Activated CD8-positive, alpha-beta T cell treated with anti-CD3 and anti-CD28 coated beads for 36 hours (primary cell): ENCODE measurements around the gene EXOC7. TPM values are rescaled to one million over a fixed set of nuclear protein-coding genes. Genes with fewer than 3 reads are reported as not detected.
"Not testable (repeated sequence)": the region's sequence is repeated elsewhere in the genome, so short reads cannot be mapped to it uniquely, and the experiment has no call there.

Experiments used
- ATAC-seq: fragments of 200-7000 bp; cut with Tn5 transposase; one replicate; pipeline ENCODE4 v1.10.0; 2021; ENCODE audit warnings: mild to moderate bottlenecking, moderate library complexity
- CTCF ChIA-PET: fragments of 350-600 bp; sonication (Branson Sonifier 250); formaldehyde crosslinking; loops from one replicate; lab custom pipeline; 2021; ENCODE audit warnings: antibody characterized with exemption; lab: Charles Lee
- POLR2A ChIA-PET: fragments of 350-600 bp; sonication (Branson Sonifier 250); formaldehyde crosslinking; loops from one replicate; lab custom pipeline; 2021; ENCODE audit warnings: antibody characterized with exemption; lab: Charles Lee
- DNase-seq: peaks from one replicate; pipeline ENCODE4 v3.0.0-alpha.2; 2020
- H3K27ac Mint-ChIP-seq: one replicate; pipeline ENCODE4 v1.8.0; 2021; ENCODE audit warnings: mild to moderate bottlenecking, mixed read lengths
- H3K27me3 Mint-ChIP-seq: one replicate; pipeline ENCODE4 v1.8.0; 2021; ENCODE audit warnings: mixed read lengths
- H3K36me3 Mint-ChIP-seq: one replicate; pipeline ENCODE4 v1.8.0; 2021; ENCODE audit warnings: low read depth, mixed read lengths
- H3K4me1 Mint-ChIP-seq: one replicate; pipeline ENCODE4 v1.8.0; 2021; ENCODE audit warnings: low read depth, mixed read lengths
- H3K4me3 Mint-ChIP-seq: one replicate; pipeline ENCODE4 v1.8.0; 2021; ENCODE audit warnings: mild to moderate bottlenecking, moderate library complexity, mixed read lengths
- H3K9me3 Mint-ChIP-seq: one replicate; pipeline ENCODE4 v1.8.0; 2021; ENCODE audit warnings: mixed read lengths
- intact Hi-C: fragments of 100-400 bp; cut with micrococcal nuclease; formaldehyde crosslinking; loops from one replicate; pipeline ENCODE4 v1.10.0; 2022
- total RNA-seq, 2 experiments: library from RNA; stranded (reverse); gene quantifications; one replicate each; pipeline ENCODE4 v1.2.3, GENCODE V29; 2021
- TF ChIP-seq, protein P1 (sequence below): fragments of 200-600 bp; IDR thresholded peaks from one replicate; pipeline ENCODE4 v1.8.0; 2022; ENCODE audit warnings: antibody characterized with exemption, mild to moderate bottlenecking

The EXOC7 gene
- total RNA-seq, 2 experiments from 2014 or later, result 53.5 to 64.9 TPM

- DNase-seq (peak; percentile 44), ATAC-seq (peak; percentile 67)
- Mint-ChIP-seq H3K27me3 (peaks cover 24% of the 10 kb centered on the region), H3K4me1 (peaks cover 39% of the 10 kb centered on the region), H3K4me3 (peak overlapping the region; percentile 92), H3K27ac (peak overlapping the region; percentile 99), H3K36me3 (peaks cover 20% of the 10 kb centered on the region), H3K9me3 (no peaks in the 10 kb centered on the region)
- TF ChIP-seq, protein P1, sequence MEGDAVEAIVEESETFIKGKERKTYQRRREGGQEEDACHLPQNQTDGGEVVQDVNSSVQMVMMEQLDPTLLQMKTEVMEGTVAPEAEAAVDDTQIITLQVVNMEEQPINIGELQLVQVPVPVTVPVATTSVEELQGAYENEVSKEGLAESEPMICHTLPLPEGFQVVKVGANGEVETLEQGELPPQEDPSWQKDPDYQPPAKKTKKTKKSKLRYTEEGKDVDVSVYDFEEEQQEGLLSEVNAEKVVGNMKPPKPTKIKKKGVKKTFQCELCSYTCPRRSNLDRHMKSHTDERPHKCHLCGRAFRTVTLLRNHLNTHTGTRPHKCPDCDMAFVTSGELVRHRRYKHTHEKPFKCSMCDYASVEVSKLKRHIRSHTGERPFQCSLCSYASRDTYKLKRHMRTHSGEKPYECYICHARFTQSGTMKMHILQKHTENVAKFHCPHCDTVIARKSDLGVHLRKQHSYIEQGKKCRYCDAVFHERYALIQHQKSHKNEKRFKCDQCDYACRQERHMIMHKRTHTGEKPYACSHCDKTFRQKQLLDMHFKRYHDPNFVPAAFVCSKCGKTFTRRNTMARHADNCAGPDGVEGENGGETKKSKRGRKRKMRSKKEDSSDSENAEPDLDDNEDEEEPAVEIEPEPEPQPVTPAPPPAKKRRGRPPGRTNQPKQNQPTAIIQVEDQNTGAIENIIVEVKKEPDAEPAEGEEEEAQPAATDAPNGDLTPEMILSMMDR, result no peak
- CTCF ChIA-PET, result interaction anchor here (0.9 to 1.4 kb wide), 4 partner anchors 38 to 197 kb away, joined by 3 to 10 read pairs (median 4); no protein-coding TSS in a partner anchor
- POLR2A ChIA-PET, result interaction anchor here (0.8 to 2.1 kb wide), 14 partner anchors 8 to 428 kb away, joined by 3 to 10 read pairs (median 3); partner anchors contain the start of gene EXOC7
- intact Hi-C loops, result no loop called here
These were observed 31.9 kb downstream of the EXOC7 start for GRCh38 chr17:76071531-76072147.

DNA sequence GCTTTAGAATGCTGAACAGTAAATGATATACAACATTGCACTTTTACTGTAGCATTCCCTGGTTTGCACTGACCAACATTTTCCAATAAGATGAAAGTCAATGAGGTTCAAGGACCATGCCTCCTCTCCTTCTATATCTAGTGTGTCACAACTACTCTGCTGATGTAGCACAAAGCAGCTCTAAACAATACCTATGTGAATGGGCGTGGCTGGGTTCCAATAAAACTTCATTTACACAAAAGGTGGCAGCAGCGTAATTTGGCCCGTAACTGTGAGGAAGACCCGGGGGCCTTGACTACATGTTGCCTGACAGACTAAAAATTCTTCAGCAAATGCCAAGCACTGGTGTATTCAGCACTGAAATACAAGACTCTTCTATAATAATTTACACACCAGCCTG, 37.8 kb downstream of the EXOC7 start:
- intact Hi-C loops, result no loop called here
- Mint-ChIP-seq H3K27ac (peak overlapping the region; percentile 66), H3K4me3 (no peak overlapping the region)

GRCh38 chr17:76063875-76064546, 39.6 kb downstream of the EXOC7 start:
- Mint-ChIP-seq H3K27me3 (no peaks in the 10 kb centered on the region), H3K4me1 (peaks cover 23% of the 10 kb centered on the region), H3K4me3 (peak overlapping the region; percentile 9), H3K36me3 (peaks cover 58% of the 10 kb centered on the region), H3K9me3 (no peaks in the 10 kb centered on the region), H3K27ac (peak overlapping the region; percentile 51)
- peak; percentile 61 for DNase-seq
- TF ChIP-seq, protein P1, result no peak
- intact Hi-C loops, result no loop called here
- ChIA-PET CTCF (interaction anchor here (0.7 to 1.7 kb wide), 11 partner anchors 11 to 321 kb away, joined by 3 to 14 read pairs (median 3); no protein-coding TSS in a partner anchor), POLR2A (interaction anchor here (0.7 to 1.7 kb wide), 7 partner anchors 11 to 289 kb away, joined by 3 to 6 read pairs (median 4); partner anchors contain the start of gene PRPSAP1)
- peak; percentile 75 for ATAC-seq

More for the DNA sequence above, 37.8 kb downstream of the EXOC7 start:
- no peak for DNase-seq
- ATAC-seq, result no peak
- TF ChIP-seq, protein P1, result no peak
- Mint-ChIP-seq H3K27me3 (no peaks in the 10 kb centered on the region), H3K36me3 (peaks cover 54% of the 10 kb centered on the region), H3K4me1 (peaks cover 32% of the 10 kb centered on the region), H3K9me3 (no peaks in the 10 kb centered on the region)
- ChIA-PET CTCF (interaction anchor here (1.0 to 1.8 kb wide), 3 partner anchors 12 to 60 kb away, joined by 3 to 4 read pairs (median 4); no protein-coding TSS in a partner anchor), POLR2A (interaction anchor here (1.8 to 2.6 kb wide), 2 partner anchors 9 to 52 kb away, joined by 4 to 16 read pairs; no protein-coding TSS in a partner anchor)

DNA sequence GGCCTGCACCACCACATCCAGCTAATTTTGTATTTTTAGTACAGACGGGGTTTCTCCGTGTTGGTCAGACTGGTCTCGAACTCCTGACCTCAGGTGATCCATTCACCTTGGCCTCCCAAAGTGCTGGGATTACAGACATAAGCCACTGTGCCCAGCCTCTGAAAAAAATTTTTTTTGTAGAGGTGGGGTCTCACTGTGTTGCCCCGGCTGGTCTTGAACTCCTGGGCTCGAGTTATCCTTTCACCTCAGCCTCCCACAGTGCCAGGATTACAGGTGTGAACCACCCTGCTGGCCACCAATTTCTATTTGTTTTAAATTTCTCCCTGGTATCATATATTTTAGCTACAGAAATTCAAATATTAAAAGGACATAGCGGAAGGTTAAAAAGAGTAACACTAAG, 45.3 kb downstream of the EXOC7 start:
- ChIA-PET POLR2A (interaction anchor here (3.2 kb wide), 1 partner anchor 8 kb away, joined by 16 read pairs; no protein-coding TSS in a partner anchor), CTCF (interaction anchor here (1.0 to 1.7 kb wide), 2 partner anchors 44 to 59 kb away, joined by 3 to 5 read pairs; no protein-coding TSS in a partner anchor)
- H3K27ac Mint-ChIP-seq, H3K27me3 Mint-ChIP-seq, H3K9me3 Mint-ChIP-seq, DNase-seq, ATAC-seq, H3K4me1 Mint-ChIP-seq, intact Hi-C loops, H3K4me3 Mint-ChIP-seq: not testable (repeated sequence)
- peaks cover 56% of the 10 kb centered on the region for H3K36me3 Mint-ChIP-seq

- CTCF ChIA-PET, result interaction anchor here (0.9 to 1.5 kb wide), 4 partner anchors 11 to 341 kb away, joined by 3 to 8 read pairs (median 3); no protein-coding TSS in a partner anchor
- peaks cover 54% of the 10 kb centered on the region for H3K36me3 Mint-ChIP-seq
These were observed 46.7 kb downstream of the EXOC7 start for GRCh38 chr17:76056882-76057281.

More at GRCh38 chr17:76056882-76057281, 46.7 kb downstream of the EXOC7 start:
- ATAC-seq (no peak), DNase-seq (no peak)
- H3K4me3 Mint-ChIP-seq, result no peak overlapping the region
- POLR2A ChIA-PET, result interaction anchor here (1.0 to 3.2 kb wide), 4 partner anchors 9 to 21 kb away, joined by 3 to 16 read pairs (median 4); no protein-coding TSS in a partner anchor
- TF ChIP-seq, protein P1, result no peak
- intact Hi-C loops, result no loop called here
- H3K4me1 Mint-ChIP-seq, result peaks cover 9% of the 10 kb centered on the region
- no peaks in the 10 kb centered on the region for H3K9me3 Mint-ChIP-seq
- no peak overlapping the region for H3K27ac Mint-ChIP-seq
- no peaks in the 10 kb centered on the region for H3K27me3 Mint-ChIP-seq
